HCEC 1CT (cell line): ENCODE results near the gene MPO.

Source experiments
- DNase-seq: peaks from one replicate; pipeline ENCODE4 v3.0.0-alpha.2; 2017

Gene MPO

DNA sequence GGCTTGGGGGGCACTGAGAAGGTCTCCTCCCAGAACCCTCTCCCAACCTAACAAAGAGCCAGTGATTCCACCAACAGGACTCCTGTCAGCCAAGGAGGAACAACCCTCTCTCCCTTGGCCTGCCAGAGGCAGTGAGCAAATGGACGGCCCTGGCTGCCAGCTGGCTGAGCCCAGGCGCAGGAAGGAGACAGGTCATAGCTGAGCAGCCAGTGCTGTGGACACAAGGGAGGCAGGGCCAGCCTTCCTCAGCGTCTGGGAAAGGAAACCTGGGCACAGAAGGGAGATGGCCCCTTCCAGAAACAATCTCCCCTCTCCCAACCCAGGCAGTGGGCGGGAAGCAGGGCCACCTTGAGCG is 2.1 kb downstream of the MPO start:
- no peak for DNase-seq

GRCh38 chr17:58277802-58278595 is 2.7 kb downstream of the MPO start:
- DNase-seq = no peak

- DNase-seq = no peak
These were observed 3.5 kb downstream of the MPO start for GRCh38 chr17:58277107-58277801.

- DNase-seq = no peak
These were observed 4.3 kb downstream of the MPO start for GRCh38 chr17:58276423-58276822.

GRCh38 chr17:58275417-58275816 is 5.3 kb downstream of the MPO start:
- DNase-seq = no peak

DNA sequence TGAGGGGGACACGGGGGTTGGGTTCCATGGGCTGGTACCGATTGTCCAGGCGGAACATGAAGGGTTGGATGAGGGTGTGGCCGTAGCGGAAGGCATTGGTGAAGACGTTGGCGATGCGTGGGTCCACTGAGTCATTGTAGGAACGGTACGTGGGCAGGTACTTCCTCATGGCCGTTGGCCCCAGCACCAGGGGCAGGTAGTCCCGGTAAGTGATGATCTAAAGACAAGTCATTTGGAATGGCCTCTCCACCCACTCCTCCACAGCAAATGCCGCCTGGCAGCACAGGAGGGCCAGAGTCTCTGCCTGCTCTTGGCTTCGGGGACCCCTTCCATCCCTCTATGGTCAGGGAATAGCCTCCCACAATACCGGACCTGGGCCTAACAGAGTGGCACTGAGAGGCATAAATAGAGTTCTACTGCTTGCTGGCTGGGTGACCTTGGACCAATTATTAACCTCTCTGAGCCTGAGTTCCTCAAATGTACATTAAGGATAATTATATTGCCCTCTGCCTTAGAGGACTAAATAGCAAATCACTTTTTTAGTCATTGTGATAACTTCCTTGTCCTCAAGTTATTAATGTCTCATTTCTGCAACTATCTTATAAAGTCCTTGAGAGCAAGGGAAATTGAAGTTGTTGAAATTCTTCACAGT is 7.2 kb downstream of the MPO start:
- DNase-seq = no peak

DNA sequence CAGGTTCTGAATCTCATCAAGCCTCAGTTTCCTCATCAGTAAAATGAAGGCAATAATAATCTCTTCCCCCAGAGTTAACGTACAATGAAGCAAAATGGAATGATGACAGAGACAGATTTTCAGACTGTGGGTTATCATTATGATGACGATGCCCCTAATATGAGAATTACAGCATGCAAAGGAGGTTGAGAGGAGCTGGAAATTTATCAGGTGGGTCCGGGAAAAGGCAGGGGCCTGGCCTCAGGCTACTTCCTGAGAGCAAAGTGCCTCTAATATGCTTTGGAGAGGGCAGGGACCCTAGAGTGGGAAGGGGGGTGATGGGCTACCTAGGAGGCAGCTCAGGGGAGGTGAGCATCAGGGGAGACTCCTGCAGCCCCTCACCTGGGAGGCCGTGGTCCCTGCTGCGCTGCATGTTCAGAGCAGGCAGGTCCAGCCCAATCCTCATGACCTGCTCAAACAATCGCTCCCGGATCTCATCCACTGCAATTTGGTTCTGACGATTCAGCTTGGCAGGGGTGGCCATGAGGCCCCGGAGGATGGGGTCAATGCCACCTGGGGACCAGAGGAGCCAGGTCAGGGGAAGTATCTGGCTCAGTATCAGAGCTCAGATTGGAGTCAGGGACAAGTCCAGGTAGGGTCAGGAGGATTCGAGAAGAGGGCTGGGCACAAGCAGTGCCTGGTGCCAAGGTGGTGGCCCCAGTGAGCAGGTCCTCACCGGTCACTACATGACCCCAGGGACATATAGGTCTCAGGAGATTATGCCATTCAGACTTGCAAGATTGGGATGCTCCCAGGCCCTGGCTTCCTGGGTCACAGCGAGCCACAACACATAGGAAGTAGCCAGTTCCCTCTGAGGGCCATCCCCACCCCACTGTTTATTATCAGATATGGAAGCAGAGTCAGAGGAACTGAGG is 8.1 kb downstream of the MPO start:
- no peak for DNase-seq

GRCh38 chr17:58271216-58271931 is 9.4 kb downstream of the MPO start:
- no peak for DNase-seq

- DNase-seq = no peak
These were observed 10.1 kb downstream of the MPO start for GRCh38 chr17:58270476-58271215.

DNA sequence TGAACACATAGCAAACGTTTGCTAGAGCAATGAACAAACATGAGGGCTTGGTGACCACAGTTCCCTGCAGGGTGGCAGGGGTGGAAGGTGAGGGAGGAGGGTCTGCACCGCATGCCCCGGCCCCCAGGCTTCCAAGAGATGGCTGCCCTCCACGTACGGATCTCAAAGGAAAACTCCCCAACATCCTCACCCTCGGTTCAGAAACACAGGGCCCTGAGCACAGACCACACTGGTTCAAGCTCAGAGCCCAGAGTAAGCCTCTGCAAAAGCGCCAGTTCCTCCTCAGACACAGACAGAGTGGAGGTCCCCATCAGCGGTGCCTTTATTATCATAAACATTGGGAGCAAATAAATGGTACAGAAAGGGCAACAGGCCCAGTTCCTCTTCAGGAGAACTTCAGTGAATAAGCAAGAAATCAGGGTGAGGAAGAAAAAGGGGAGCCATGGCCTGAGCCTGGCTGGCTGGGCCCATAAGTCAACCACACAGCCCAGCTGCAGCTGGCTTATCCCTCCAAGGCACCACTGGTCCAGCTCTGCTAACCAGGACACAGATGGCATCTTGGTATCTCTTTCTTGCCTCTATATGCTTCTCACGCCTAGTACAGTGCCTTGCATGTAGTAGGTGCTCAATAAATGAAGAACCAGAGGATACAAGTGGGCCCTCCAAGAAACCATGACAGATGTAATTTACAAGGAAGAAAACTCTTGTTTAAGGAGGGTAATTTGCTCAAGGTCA is 11.0 kb downstream of the MPO start:
- DNase-seq = no peak

DNA sequence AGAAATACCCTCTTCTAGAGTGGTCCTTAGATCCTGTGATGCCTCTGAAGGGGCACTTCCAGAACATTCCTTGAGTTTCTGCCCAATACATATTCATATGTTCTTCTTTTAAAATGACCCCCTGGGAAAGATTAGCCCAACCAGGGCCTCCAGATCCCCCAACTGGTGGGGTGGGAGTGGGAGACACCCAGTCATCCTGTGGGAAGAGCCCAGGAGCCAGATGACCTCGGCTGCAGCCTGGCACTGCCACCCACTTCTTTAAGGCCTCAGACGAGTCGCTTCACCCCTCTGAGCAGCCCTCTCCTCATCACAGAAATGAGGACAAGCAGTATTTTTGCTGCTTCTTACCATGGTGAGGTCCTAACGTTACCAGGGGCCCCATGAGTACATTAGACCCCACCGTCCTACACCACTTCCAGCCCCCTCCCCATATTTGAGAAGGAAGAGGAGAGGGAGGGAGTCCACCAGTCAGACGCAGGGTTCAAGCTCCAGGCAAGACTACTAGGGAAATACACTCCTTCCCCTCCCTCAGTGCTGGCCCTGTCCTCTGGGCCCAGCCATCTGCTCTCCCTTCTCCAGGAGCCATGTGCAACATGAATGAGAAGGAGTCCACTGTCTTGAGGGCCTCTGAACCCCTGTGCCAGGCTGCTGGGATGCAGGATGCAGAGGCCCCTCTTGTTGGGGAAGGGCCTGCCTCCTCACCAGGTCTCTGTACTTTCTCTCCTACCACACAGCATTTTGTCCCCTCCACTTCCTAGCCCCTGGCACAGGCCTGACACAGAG is 11.8 kb downstream of the MPO start:
- no peak for DNase-seq

GRCh38 chr17:58268326-58268725 is 12.4 kb downstream of the MPO start:
- no peak for DNase-seq

DNA sequence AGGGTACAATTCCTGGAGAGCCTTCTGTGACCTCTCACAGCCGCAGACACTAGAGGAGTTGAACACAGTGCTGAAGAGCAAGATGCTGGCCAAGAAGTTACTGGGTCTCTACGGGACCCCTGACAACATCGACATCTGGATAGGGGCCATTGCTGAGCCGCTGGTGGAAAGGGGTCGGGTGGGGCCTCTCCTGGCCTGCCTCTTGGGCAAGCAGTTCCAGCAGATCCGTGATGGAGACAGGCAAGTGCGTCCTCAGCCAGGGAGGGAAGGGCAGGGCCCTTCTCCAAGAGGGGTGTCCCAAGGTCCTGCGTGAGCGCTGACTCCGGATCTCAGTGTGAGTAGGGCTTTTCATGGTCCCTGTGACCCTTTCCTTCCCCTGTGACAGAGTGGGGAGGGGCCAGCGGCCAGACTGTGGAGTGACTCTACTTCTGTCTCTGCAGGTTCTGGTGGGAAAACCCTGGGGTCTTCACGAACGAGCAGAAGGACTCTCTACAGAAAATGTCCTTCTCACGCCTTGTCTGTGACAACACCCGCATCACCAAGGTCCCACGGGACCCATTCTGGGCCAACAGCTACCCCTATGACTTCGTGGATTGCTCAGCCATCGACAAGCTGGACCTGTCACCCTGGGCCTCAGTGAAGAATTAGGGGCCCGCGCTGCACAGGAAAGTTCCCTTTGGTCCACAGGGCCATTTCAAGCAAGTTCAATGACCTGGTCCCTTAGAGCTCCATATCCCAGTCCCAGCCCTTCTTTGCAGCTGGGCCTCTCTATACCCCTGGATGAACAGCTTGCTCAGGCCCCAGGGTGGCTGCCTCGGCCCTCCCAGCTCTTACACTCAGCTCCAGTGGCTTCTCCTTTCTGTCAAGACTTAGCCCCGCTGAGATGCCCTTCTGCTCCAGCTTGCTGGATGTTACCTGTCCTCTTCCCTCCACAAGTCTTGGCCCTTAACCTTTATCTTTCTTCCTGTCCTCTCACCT is 13.1 kb downstream of the MPO start:
- no peak for DNase-seq

- no peak for DNase-seq
These were observed 14.5 kb downstream of the MPO start for GRCh38 chr17:58265902-58266875.

DNA sequence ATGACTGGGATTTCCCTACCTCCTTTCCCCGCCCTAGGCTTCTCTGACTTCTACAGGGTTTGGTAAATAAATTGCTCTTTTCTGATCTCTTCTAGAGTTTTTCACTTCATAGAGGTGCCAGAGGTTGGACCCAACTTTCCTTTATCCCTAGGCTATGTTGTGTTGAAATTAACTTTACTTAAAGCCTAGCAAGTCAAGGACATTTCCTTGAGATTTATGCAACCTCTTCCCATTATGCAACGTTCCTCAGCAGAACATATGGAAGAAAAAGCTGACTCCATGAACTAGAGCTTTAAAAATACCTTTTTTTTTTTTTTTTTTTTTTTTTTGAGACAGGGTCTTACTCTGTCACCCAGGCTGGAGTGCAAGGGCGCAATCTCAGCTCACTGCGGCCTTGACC is 15.5 kb downstream of the MPO start:
- DNase-seq = no peak

GRCh38 chr17:58264407-58265103 is 16.2 kb downstream of the MPO start:
- DNase-seq = no peak

DNA sequence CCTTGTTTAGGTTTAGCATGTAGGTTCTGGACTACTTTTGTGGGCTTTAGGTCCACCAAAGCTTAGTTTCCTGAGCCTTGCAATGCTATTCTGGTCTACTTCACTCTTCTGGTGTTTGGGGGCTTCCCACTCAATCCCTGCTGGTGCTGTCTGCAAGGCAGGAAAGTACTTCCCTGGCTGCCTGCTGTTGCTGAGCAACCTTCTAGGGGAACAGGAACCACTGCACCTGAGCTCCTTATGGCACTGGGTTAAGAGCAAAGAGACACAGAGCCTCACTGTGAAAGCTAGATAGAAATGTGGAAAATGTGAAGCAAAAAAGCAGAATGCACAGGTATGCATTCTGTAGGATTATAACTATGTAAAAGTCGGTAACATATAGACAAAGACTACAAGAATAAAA is 17.0 kb downstream of the MPO start:
- no peak for DNase-seq
